Stimulated activated CD8-positive, alpha-beta memory T cell treated with anti-CD3 and anti-CD28 coated beads, Interleukin-7, amount 100 ng/mL, for 48 hours (primary cell): ENCODE data around the gene GUCY1A1.

ENCODE experiments used
- DNase-seq, 2 donors: peaks; one replicate each; pipeline ENCODE4 v3.0.0-alpha.2; 2020; ENCODE audit warnings: low read depth in 1 of 2; ENCODE audit errors: extremely low read depth in 1 of 2

GUCY1A1 gene

DNA sequence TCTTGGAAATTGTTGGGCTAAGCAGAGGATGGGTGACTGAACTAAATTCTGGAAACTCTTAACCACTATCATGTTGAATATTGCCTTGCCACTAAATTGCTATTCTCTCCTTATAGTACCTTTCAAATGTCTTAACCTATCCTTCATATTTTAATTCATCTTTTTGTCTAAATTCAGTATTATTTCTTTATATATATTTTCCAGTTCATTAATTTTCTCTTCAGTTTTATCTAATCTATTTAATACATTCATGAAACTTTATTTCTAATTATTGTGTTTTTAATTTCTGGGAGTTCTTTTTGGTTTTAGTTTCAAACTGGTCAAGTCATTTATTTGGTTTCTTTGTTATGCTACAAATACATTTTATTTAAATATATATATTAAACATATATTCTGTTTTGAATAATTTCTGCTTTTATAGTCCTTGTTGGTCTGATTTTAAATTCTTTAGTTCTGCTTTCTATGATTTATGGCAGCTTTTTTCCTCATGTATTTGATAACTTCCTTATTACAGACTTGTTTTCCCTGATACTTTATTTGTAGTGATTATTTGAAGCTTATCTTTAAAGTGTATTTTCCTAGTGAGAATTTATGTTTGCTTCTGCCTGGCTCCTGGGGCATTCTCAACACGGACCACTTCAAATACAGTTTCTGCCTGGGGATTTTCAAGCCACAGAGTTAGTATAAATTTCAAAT, 8.5 kb upstream of the GUCY1A1 start:
- DNase-seq = no peak

DNA sequence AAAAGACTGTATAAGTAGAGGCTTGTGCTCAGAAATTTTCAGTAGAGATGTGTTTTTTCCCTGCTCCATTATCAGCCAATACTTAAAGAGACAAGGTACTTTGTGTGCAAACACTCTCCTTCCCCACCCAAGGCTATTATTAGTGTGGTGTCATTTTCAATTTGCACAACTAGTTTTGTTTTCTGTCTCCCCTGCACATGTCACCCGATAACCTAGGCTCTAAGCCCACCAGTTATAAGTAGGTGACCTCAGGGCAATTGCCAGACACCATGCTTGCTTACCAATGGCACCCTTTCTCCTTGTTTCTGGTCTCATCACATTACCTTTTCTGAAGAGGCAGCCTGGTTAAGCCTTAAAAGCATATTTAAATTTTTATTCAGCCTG, 8.0 kb upstream of the GUCY1A1 start:
- DNase-seq = no peak

DNA sequence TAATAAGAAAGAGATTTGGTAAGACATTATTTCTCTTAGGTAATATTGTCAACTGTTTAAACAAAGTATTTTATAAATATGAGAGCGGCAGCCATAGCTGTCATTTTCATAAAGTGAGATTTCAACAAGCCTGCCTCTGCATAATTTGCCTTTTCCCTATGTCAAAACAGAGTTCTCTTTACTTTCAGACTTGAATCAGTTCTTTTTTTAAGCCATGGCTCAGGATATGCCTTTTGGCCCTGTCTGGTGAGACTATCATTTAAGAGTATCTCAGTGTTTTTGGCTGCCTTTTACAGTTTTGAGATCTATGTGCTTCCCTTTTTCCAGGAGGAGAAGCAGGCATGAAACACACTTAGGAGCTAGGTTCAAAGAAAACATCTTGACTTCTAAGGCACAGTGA, 7.5 kb upstream of the GUCY1A1 start:
- DNase-seq = no peak

DNA sequence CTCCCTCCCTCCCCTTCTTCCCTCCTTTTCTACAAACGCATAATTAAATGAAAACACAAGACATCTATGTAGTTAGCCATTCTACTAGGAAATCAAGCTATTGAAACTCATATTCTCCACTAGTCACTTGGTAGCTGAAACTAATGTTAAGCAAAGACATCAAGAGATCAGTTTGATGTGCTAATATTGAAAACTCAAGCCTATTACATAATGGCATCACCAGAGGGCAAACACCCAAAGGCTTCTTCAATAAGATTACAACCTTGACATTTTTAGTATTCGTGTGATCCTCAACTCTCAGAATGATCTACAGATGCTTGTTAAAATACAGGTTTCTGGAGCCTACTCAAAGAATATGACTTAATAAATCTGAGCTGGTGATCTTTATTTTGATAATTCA, 6.2 kb upstream of the GUCY1A1 start:
- DNase-seq = no peak

DNA sequence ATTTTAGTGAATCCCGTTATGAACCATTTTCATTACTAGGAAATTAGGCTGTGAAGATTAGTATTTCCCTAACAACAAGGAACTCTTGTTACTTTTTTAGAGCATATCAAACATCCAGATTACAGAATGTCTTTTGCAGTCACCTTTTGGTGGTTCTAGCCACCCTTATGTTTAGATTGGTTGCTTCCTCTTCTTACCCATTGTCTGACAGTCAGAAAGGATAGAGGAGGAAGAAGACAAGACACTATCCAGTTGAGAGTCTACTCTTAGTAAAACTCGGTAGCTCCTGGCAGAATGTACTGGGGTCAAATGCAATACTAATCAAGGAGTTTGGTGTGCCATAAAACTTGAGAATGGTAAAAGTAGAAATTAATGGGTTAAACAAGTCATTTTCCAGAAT, 1.6 kb upstream of the GUCY1A1 start:
- DNase-seq = no peak

DNA sequence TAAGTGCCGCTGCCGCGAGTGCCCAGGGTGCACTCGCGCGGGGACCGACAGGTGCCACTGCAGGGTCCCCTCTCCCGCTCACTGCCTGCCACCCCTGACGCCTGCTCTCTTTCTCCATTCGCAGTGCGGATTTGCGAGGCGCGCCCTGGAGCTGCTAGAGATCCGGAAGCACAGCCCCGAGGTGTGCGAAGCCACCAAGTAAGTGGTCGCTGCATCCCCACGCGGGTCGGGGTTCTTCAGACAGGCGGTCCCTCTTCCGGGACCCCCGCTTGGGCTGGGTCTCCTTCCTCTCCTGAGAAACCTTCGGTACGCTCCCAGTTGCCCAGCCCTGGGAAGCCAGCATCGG, 547 bp downstream of the GUCY1A1 start:
- peak in 1 of 2 donors; percentile 1 for DNase-seq

DNA sequence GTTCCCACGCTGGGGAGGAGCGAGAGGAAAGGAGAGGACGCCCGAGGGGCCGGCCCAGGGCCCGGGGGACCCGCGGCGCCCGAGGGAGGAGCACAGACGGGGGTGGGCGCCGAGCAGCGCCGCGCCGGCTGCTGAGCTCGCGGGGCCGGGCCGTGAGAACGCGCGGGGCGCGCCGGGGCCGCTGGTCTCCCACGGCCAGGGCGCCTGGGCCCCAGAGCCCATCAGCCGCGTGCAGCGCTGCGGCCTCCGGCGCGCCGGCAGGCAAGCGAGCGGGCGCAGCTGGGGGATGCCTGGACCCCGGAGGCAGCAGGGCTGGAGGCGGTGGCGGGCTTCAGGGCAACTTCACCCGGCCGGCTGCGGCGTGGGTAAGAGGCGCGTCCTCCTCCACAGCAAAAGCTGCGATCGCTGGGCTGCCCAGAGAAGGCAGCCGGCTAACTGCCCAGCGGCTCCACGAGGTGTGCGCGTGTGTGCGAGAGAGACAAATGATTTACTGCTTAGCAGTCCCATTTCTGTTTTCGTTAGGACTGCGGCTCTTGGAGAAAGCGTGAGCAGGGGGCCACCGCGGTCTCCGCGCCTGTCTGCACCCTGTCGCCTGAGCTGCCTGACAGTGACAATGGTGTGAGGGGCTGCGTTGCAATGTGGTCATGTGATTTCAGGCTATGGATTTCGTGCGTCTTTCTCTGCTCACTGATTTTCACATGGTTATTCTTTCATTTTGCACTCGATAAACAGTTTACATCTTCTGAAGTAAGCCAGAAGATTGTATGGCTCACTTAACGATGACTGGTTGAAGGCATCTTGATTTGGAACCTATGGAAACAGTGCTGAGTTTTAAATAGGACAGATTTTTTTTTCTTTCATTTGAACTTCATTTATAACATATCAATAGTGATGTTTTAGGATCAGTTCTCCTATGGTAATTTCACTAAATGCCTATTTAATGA, 1.2 kb downstream of the GUCY1A1 start:
- no peak for DNase-seq

DNA sequence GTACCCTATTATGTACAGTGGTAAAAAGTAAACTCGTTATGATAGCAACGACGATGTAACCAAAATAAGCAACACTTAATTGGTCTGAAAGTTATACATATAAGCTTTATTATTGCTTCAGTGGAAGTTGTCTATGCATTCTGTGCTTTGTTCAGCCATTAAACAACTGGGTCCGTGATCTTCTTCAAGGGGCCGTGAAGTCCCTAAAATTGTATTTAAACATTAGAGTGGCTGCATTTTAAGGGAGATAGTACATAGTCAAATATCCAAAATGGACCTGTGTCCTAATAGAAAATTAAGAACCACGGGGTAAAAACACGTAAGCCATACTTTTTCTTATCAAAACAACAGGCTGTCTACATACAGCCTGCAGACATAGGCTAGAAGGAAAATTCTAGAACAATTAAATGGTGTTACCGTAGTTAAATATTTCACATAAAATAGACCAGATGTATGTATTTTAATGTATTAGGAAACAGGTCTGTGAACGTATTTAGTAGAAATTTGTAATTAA, 2.1 kb downstream of the GUCY1A1 start:
- no peak for DNase-seq

DNA sequence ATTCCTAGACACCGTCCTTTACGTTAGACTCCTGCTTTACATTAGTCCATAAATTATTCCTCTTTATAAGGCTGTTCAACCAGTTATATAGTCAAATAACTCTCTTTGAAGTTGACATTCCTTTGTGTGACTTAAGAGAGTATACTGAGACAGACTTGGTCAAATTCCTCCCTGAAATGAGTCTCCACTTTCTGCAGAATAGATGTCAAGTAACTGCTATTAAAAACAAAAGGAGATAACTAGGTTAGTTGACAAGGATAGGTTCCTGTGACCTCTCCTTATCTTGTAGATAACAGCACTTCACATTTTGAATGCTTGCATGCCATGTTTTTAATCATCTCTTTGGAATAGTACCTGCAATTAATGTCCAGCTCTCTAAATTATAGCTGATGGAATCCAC, 5.7 kb downstream of the GUCY1A1 start:
- no peak for DNase-seq

DNA sequence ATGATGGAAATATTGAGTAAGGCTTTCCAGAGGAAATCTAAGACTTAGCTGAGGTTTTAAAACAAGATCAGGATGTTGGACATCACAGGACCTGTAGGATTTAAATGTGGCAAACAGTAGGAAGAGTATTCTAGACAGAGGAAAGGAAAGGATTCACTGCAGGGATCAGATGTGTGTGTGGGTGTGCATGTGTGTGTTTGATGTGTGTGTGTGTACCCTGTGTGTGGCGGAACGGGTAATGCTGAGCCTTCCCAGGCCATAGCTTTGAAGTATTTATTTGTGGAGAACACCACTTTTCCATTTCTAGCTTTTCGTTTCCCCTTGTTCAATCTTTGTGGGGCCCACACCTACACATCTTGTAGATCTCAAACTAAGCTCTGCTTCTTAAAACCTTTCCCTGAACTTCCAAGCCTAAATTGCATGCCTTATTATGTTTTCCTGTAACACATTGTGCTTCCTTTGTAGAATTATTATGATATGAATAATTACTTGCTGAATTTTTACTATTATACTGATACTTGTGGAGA, 6.9 kb downstream of the GUCY1A1 start:
- DNase-seq = no peak

DNA sequence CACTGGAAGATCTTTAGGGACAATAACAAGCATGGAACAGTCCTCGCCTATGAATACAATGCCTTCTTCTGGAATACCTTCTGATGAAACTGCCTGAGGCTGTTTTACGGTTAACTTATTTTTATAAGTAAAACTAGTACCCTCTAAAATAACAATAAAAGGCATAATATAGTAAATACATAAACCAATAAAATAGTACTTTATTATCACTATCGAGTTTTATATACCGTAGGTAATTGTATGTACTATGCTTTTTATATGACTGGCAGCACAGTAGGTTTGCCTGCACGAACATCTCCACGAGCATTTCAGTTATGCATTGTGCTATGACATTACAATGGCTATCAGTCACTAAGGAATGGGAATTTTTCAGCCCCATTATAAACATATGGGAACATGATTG, 8.0 kb downstream of the GUCY1A1 start:
- no peak for DNase-seq

DNA sequence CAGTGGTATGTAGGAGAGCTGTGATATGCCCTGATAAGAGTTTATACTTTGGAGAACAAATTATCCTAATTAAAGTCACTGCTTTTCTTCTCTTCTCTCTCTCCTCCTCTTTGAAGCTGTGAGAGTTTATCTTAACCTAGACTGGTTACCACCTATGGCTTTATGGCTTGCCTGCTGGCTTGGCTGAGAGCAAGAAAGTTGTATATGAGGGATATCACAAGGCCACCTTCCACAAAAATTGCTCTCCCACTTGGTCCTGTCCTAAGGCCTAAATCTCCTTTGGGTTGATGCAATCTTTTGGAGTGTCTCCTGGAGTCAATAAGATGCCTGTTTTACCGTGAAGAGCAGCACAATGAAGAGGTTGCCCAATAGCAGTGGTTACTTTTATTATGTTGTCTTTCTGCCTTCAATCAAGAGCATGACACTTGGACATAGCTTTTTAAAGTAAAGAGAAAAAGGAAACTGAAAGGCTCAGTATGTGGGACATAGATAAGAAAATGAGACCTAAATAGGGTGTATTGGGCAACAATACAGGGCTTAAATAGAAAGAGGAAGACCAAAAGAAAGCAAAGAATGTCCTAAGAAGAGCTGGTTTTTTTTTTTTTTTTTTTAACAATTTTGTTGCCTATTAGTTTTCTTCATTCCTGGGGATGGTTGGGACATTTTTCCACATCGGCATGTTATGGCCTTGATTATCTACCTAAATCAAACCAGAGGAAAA, 9.2 kb downstream of the GUCY1A1 start:
- DNase-seq = no peak

DNA sequence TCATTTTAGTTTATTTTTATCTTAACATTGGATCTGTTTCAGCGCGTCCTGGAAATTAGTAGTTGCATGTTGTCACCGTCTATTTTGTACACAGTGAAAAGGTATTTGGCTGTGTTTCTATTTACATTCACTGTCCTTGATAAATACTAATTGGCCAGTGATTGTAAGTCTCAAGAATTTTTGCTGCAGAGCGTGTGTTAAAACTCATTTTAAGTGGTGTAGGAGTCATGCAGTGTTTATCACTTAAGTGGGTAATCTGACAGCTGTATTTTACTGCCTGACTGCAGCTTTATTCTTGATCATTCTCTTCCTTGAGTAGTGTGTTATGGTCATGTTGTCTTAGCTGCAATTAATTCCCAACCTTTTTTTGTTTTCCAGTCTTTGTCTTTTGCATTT, 9.8 kb downstream of the GUCY1A1 start:
- DNase-seq = no peak

DNA sequence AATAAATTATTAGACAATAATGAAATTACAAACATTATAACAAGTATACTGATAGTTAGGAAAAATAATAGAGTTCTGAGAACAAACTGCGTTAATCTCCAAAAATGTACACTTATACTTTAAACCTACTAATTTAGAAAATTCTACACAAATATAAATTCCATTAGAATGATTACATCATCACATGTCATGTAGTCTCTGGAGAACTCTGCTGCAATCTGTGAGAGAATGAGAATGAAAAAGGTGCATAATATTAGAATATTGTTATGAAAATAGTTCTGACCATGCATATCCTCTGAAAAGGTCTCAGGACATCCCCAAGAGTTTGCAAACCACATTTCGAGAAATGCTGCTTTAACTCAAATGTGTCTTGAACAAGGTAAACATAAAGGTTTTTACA, 11.4 kb downstream of the GUCY1A1 start:
- no peak for DNase-seq

DNA sequence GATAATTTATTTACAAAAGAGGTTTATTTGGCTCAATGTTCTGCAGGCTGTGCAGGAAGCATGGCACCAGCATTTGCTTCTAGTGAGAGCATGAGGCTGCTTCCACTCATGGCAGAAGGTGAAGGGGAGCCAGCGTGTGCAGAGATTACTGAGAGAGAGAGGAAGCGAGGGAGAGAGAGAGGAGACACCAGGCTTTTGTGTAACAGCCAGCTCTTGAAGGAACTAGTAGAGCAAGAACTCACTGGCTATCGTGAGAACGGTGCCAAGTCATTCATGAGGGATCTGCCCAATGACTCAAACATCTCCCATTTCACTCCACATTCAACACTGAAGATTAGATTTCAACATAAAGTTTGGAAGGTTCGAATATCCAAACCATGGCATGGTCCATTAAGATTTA, 12.7 kb downstream of the GUCY1A1 start:
- DNase-seq = no peak

DNA sequence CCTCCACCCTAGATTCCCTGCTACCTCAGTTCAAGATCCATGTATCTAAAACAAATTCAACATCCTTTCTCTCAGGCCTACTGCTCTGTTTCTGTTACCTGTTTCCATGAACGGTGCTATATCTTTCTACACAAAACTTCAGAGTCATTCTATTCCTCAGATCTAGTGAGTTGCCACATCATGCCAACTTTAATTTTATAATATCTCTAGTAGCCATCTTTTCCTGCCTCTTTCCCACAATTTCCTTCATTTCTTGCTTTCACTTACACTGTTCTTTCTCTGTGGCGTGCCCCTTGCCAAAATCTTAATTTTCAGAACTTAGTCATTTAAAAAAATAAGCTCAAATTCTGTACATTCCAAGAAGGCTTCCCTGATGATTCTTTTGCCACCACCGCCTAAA, 15.2 kb downstream of the GUCY1A1 start:
- DNase-seq = no peak

DNA sequence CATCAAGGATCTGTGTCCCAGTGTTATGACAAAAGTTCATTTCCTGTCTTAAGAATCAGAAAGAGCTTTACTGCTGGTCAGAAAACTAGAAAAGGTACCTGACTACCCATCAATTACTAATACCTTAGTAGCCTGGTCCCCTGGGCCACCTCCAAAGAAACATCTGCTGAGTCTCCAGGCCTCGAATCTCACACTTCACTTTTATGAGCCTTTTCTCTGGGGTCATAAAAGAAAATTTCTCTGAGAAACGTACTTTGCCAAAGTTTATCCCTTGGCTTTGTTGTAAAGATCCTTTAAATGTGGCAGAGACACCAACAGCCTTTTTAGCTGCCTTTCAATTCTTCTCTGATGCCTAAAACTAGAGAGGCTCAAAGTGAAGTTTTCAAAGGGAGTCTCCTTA, 17.8 kb downstream of the GUCY1A1 start:
- no peak for DNase-seq

DNA sequence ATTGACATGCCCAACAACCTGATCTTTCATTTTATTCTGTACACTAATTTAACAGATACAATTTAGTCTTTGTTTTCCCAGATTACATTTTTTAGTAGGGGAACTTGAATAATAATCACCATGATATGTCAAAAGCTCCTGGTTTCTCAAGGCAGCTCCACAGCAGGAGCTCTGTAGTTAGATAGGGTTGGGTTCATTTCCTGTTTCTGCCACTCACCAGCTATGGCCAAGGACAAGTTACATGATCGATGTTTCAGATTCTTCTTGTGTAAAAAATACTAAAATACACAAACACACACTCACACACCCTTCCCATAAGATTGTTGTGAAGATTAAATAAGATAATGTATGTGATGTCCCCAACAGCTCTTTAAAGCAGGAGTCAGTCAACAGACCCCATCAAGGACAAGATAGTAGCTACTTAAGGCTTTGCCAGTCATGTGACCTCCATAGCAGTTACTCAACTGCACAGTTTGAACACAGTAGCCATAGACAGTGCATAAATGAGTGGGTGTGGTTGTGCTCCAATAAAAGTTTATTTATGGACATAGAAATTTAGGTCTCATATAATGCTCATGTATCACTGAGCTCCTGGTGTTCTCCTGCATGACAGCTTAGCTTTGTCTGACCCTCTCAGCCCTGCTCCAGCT, 18.4 kb downstream of the GUCY1A1 start:
- DNase-seq = no peak

DNA sequence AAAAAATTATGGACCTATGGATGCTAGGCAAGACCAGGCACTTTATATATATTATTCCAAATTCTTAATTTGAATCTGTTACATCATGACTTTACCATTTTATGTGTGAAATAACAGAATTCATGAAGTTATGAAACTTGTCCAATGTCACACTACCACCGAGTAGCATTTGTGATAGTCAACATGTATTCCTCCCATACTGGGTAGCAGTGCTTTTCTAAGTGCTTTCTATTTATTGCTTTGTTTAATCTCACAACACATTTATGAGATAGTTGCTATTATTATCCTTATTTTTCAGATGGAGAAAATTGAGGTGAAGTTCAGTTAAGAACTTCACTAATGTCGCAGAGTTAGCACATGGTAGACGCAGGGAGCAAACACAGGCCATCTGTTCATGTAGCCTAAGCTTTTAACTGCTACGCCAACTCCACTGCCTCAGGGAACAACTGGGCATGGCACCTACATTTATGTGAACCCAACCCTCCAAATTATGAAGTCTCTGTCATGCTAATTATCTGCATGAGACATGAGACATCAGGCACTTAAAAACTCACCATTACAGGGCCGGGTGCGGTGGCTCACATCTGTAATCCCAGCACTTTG, 20.8 kb downstream of the GUCY1A1 start:
- no peak for DNase-seq

DNA sequence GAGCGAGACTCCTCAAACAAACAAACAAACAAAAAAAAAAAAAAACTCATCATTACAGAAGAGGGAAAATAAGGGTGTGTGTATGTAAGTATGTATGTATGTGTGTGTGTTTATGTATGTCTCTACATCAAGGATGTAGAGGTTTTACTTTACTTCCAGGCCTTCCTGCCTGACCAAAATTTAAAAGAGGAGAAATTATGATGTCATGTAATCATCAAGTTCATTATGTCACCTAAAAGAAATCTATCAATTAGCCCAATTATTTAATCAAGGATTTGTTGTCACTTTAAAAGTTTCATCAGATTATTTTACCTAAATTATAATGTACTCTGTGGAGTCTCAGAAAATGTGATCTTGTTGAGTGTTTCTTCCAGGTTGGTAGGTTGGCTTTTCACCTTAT, 21.6 kb downstream of the GUCY1A1 start:
- DNase-seq = no peak
